Mammary epithelial cell (primary cell): ENCODE results near the gene MAP7.

Experiments used
- EZH2 ChIP-seq: IDR thresholded peaks from 2 replicates; pipeline ENCODE4 v1.6.1; 2012; ENCODE audit warnings: low read length, inconsistent platforms, borderline replicate concordance
- TF ChIP-seq, protein P1 (sequence below), 2 donors: IDR thresholded peaks in 1 of 2; conservative IDR thresholded peaks in 1 of 2; 2 replicates each; pipeline ENCODE4 v1.5.1; 2011 to 2012; ENCODE audit warnings: inconsistent platforms in 2 of 2, low read length in 2 of 2, mild to moderate bottlenecking in 2 of 2, control low read depth in 1 of 2, low read depth in 1 of 2; ENCODE audit not compliant: insufficient read depth in 1 of 2; ENCODE audit errors: extremely low read depth in 1 of 2

DNA sequence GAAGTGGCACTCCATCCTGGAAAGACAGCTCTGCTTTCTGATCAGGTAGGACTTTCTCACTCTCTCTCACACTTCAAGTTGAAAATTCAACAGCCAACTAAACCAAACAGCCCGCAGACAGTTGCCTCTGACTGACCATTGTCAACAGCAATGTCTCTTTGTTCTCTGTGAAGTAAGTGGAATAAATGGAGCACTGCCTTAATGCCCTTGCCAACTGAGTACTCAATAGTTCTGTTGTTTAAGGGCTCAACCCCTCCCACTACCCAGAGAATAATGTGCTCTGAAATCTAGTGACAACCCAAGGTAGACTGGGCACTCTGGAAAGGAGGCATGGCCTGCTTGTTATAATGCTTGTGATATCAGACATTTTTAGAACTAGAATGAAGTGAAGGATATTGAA lies 243.8 kb downstream of the MAP7 start:
- TF ChIP-seq, protein P1, sequence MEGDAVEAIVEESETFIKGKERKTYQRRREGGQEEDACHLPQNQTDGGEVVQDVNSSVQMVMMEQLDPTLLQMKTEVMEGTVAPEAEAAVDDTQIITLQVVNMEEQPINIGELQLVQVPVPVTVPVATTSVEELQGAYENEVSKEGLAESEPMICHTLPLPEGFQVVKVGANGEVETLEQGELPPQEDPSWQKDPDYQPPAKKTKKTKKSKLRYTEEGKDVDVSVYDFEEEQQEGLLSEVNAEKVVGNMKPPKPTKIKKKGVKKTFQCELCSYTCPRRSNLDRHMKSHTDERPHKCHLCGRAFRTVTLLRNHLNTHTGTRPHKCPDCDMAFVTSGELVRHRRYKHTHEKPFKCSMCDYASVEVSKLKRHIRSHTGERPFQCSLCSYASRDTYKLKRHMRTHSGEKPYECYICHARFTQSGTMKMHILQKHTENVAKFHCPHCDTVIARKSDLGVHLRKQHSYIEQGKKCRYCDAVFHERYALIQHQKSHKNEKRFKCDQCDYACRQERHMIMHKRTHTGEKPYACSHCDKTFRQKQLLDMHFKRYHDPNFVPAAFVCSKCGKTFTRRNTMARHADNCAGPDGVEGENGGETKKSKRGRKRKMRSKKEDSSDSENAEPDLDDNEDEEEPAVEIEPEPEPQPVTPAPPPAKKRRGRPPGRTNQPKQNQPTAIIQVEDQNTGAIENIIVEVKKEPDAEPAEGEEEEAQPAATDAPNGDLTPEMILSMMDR (conservative IDR thresholded peaks at IDR 0.05 in 1 of 2, IDR thresholded peaks at IDR 0.05 in 1 of 2; ENCODE audit: extremely low read depth in 1 of 2, insufficient read depth in 1 of 2, low read depth in 1 of 2, low read length in 2 of 2): no peak
- TF ChIP-seq EZH2: no peak
